Trophoblast cell (in vitro differentiated cells and primary cell): Measurements from ENCODE around the gene CELA2B.
A peak's percentile ranks its signal among the peaks of the same experiment; 100 is the strongest.
"Not testable (repeated sequence)": the region's sequence is repeated elsewhere in the genome, so short reads cannot be mapped to it uniquely, and the experiment has no call there.

Experiments
- DNase-seq, 2 donors: peaks; one replicate each; pipeline ENCODE4 v3.0.0-alpha.2; 2016
- H2AFZ ChIP-seq: 2 replicates; pipeline ENCODE4 v1.6.1; 2013; ENCODE audit warnings: low read length, moderate library complexity, mild to moderate bottlenecking; ENCODE audit not compliant: insufficient read depth, poor library complexity
- H2AK5ac ChIP-seq: 2 replicates; pipeline ENCODE4 v1.6.1; 2013; ENCODE audit warnings: mild to moderate bottlenecking, low read length
- H2BK120ac ChIP-seq: 2 replicates; pipeline ENCODE4 v1.6.1; 2013; ENCODE audit warnings: low read length, mild to moderate bottlenecking, moderate library complexity; ENCODE audit not compliant: insufficient read depth, poor library complexity
- H2BK12ac ChIP-seq: 2 replicates; pipeline ENCODE4 v1.6.1; 2013; ENCODE audit warnings: mild to moderate bottlenecking, low read length, moderate library complexity
- H2BK5ac ChIP-seq: 2 replicates; pipeline ENCODE4 v1.6.1; 2013; ENCODE audit warnings: low read length, low read depth, moderate library complexity, mild to moderate bottlenecking; ENCODE audit not compliant: poor library complexity
- H3K14ac ChIP-seq: 2 replicates; pipeline ENCODE4 v1.6.1; 2013; ENCODE audit warnings: mild to moderate bottlenecking, low read length
- H3K18ac ChIP-seq: 2 replicates; pipeline ENCODE4 v1.6.1; 2013; ENCODE audit warnings: mild to moderate bottlenecking, low read length
- H3K23ac ChIP-seq: 2 replicates; pipeline ENCODE4 v1.6.1; 2013; ENCODE audit warnings: low read length
- H3K27ac ChIP-seq: 2 replicates; pipeline ENCODE4 v1.5.1; 2013; ENCODE audit warnings: low read depth, mild to moderate bottlenecking, inconsistent platforms, low read length, moderate library complexity
- H3K27me3 ChIP-seq: 2 replicates; pipeline ENCODE4 v1.6.1; 2013; ENCODE audit warnings: inconsistent platforms, mild to moderate bottlenecking, low read length, moderate library complexity; ENCODE audit not compliant: insufficient read depth
- H3K36me3 ChIP-seq, 2 experiments: 1 replicate in 1 of 2; 2 replicates in 1 of 2; pipeline ENCODE4 v1.6.1; 2013; ENCODE audit warnings: low read length in 2 of 2, mild to moderate bottlenecking in 2 of 2, moderate library complexity in 1 of 2; ENCODE audit not compliant: insufficient read depth in 2 of 2, control insufficient read depth in 1 of 2
- H3K4ac ChIP-seq: 2 replicates; pipeline ENCODE4 v1.6.1; 2013; ENCODE audit warnings: low read depth, mild to moderate bottlenecking, low read length, moderate library complexity
- H3K4me1 ChIP-seq, 2 experiments: 1 replicate in 1 of 2; 2 replicates in 1 of 2; pipeline ENCODE4 v1.6.1; 2013; ENCODE audit warnings: low read length in 2 of 2, mild to moderate bottlenecking in 2 of 2, moderate library complexity in 1 of 2; ENCODE audit not compliant: insufficient read depth in 2 of 2, control insufficient read depth in 1 of 2
- H3K4me2 ChIP-seq: 2 replicates; pipeline ENCODE4 v1.6.1; 2013; ENCODE audit warnings: inconsistent platforms, mild to moderate bottlenecking, low read length, moderate library complexity
- H3K4me3 ChIP-seq: 2 replicates; pipeline ENCODE4 v1.5.1; 2013; ENCODE audit warnings: mild to moderate bottlenecking, low read depth, low read length, inconsistent platforms
- H3K79me1 ChIP-seq: one replicate; pipeline ENCODE4 v1.6.1; 2013; ENCODE audit warnings: low read length
- H3K79me2 ChIP-seq: 2 replicates; pipeline ENCODE4 v1.6.1; 2013; ENCODE audit warnings: low read length, mild to moderate bottlenecking; ENCODE audit not compliant: control insufficient read depth, insufficient read depth, poor library complexity
- H3K9ac ChIP-seq: 2 replicates; pipeline ENCODE4 v1.6.1; 2013; ENCODE audit warnings: mild to moderate bottlenecking, low read length
- H3K9me3 ChIP-seq: 2 replicates; pipeline ENCODE4 v1.6.1; 2013; ENCODE audit warnings: low read depth, mild to moderate bottlenecking, control low read depth, inconsistent platforms, low read length; ENCODE audit not compliant: insufficient read depth
- H4K12ac ChIP-seq: 2 replicates; pipeline ENCODE4 v1.6.1; 2013; ENCODE audit warnings: low read depth, mild to moderate bottlenecking, low read length, moderate library complexity
- H4K8ac ChIP-seq: 2 replicates; pipeline ENCODE4 v1.6.1; 2013; ENCODE audit warnings: low read depth, mild to moderate bottlenecking, low read length, moderate library complexity
- H4K91ac ChIP-seq: one replicate; pipeline ENCODE4 v1.6.1; 2013; ENCODE audit warnings: low read depth, mild to moderate bottlenecking, low read length, moderate library complexity
- WGBS: extraction: QIAGEN DNeasy Blood & Tissue Kit; methylation state at CpG from one replicate; pipeline ENCODE4 v1.1.7; 2013; ENCODE audit warnings: missing lambda C conversion rate; ENCODE audit not compliant: insufficient read length, insufficient coverage; ENCODE audit errors: extremely low coverage; 5-methylcytosine and 5-hydroxymethylcytosine counted together

Gene CELA2B

DNA sequence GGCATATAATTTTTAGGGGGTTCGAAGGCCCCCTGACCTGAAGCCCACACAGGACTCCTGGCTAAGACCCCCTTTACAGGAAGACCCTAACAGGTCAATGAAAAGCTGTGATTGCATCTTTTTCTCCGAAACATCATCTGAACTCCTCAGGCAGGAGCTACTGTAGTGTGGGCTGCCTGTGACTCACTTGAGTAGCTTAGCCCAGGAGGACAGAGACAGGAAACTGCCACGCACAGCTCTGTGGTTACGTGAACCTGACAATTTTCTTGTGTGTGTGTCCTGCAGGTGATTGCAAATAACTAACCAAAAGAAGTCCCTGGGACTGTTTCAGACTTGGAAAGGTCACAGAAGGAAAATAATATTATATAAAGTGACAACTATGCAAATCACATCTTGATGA lies 15.1 kb downstream of the CELA2B start:
- not testable (repeated sequence) for H3K79me2 ChIP-seq, H2AFZ ChIP-seq, H4K12ac ChIP-seq, H4K8ac ChIP-seq, H3K18ac ChIP-seq, H3K9me3 ChIP-seq, H2BK5ac ChIP-seq, H3K14ac ChIP-seq, H3K4me2 ChIP-seq, H3K27ac ChIP-seq, H2BK120ac ChIP-seq, H3K23ac ChIP-seq, DNase-seq, H2AK5ac ChIP-seq, H2BK12ac ChIP-seq, H3K79me1 ChIP-seq, H3K4ac ChIP-seq, H3K9ac ChIP-seq, H3K4me3 ChIP-seq, H3K36me3 ChIP-seq, H3K27me3 ChIP-seq, H4K91ac ChIP-seq
- WGBS: no CpG with 5 or more reads among the region's 4 CpGs
- peaks cover 3 to 16% of the 10 kb centered on the region in 2 experiments for H3K4me1 ChIP-seq

DNA sequence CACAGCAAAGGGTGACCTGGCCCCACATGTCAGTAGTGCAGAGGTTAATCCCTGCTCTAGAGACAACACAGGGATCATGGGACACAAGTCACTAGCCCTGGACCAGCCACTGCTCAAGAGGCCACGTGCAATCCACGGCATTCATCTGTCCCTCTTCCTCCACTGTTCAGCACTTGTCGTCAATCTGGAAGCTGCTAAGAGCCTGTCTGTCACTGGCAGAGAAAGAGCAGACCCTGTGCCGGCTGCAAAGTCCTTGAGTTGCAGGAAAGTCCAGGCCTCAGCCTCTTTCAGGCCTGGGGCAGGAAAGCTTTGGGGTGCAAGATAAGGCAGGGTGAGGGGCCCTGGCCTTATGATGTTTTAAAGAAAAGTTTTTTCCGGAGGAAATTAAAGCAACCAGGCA lies 16.7 kb downstream of the CELA2B start:
- Histone ChIP-seq H3K27ac (no peak overlapping the region), H3K36me3 (peaks cover 5% of the 10 kb centered on the region in 2 experiments), H4K12ac (no peak overlapping the region), H2BK5ac (no peak overlapping the region), H2BK120ac (no peak overlapping the region), H3K4me1 (peaks cover 3 to 16% of the 10 kb centered on the region in 2 experiments), H4K8ac (no peak overlapping the region), H3K18ac (no peak overlapping the region), H3K14ac (no peak overlapping the region), H3K79me2 (no peaks in the 10 kb centered on the region), H3K9ac (peak overlapping the region; percentile 46), H4K91ac (no peak overlapping the region), H3K27me3 (no peaks in the 10 kb centered on the region), H2AFZ (no peak overlapping the region), H3K9me3 (peaks cover 2% of the 10 kb centered on the region), H2BK12ac (no peak overlapping the region), H2AK5ac (no peak overlapping the region), H3K4me2 (no peak overlapping the region), H3K79me1 (no peaks in the 10 kb centered on the region), H3K4me3 (no peak overlapping the region), H3K4ac (no peak overlapping the region), H3K23ac (no peak overlapping the region)
- WGBS: no CpG with 5 or more reads among the region's 5 CpGs
- DNase-seq: no peak

DNA sequence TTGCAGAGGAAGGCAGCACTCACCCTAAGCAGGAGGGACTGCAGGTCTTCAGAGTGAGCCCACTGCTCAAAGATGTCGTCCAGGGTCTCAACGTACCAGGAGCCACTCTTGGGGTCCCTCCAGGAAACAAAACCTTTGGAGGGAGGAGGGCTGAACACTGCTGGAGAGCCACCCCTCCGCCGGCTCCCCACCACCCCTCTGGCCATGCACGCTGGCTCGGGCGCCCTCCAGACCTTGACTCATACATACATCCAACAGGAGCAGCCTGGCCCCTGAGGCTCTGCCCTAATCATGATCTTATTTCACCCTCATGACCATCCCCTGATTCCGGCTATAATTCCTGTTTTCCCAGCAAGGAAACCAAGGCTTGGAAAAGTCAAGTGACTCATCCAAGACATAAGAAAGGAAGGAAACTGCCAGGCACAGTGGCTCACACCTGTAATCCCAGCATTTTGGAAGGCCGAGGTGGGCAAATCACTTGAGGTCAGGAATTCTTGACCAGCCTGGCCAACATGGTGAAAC lies 18.0 kb downstream of the CELA2B start:
- Histone ChIP-seq H2BK12ac (no peak overlapping the region), H3K4me3 (no peak overlapping the region)
- WGBS: no CpG with 5 or more reads among the region's 9 CpGs

DNA sequence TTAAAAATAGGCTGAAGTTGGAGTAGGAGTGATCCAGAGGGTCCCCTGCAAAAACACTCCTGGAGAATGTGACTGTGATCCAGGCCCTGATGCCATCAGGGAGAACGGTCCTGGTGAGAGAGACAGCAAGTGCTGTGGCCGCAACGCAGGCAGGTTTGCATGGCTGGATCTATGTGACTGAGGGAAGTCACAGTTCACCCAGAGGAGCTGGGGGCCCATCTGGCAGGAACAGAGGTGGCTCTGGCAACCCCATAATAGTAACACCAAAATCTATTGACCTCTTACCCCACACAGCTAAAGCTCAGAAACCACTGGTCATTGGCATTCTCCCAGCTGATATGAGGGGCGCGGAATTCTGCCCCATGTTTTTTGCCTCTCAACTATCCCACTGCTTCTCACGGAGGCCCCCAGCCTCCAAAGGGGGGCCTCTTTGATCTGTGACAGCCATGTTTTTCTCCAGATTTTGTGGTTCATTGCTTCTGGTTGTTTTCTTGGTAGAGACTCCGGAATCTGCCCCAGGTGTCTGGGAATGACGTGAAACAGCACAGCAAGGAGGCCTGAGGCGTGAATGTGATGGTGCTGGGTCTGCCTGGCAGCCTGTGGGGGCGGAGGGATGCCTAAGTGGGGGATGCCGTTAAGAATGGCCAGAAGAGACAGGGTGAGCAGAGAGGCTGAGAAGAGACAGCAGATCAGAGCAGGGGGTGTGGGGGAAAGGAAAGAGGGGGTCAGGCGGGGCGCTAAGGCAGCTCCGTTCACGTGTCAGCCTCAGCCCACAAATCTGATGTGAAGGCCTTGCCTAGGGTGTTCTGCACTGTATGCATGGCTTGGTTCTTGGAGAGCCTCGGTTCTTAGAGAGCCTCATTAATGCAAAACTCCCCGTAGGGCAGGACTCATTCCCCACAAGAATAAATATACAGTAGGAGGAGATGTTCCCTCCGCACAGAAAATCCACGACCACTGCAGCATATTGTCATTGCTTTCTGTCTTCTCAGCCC lies 24.6 kb downstream of the CELA2B start:
- H2BK5ac ChIP-seq: no peak overlapping the region
- no peak overlapping the region for H4K12ac ChIP-seq
- no peak overlapping the region for H2BK12ac ChIP-seq
- no peak overlapping the region for H2AK5ac ChIP-seq
- H3K79me2 ChIP-seq: no peaks in the 10 kb centered on the region
- H3K9ac ChIP-seq: no peak overlapping the region
- H3K79me1 ChIP-seq: no peaks in the 10 kb centered on the region
- H3K14ac ChIP-seq: no peak overlapping the region
- peak in 1 of 2 donors; percentile 12 for DNase-seq
- H3K18ac ChIP-seq: no peak overlapping the region
- no peak overlapping the region for H4K91ac ChIP-seq
- H3K9me3 ChIP-seq: no peaks in the 10 kb centered on the region
- peak overlapping the region; percentile 9 for H3K4me2 ChIP-seq
- H3K27me3 ChIP-seq: no peaks in the 10 kb centered on the region
- WGBS: no CpG with 5 or more reads among the region's 19 CpGs
- peaks cover 0 to under 1% of the 10 kb centered on the region in 2 experiments for H3K36me3 ChIP-seq
- H3K4ac ChIP-seq: no peak overlapping the region
- H2BK120ac ChIP-seq: no peak overlapping the region
- H2AFZ ChIP-seq: no peak overlapping the region
- H3K23ac ChIP-seq: no peak overlapping the region
- no peak overlapping the region for H3K27ac ChIP-seq
- H3K4me1 ChIP-seq: peaks cover 7 to 14% of the 10 kb centered on the region in 2 experiments
- H3K4me3 ChIP-seq: no peak overlapping the region
- no peak overlapping the region for H4K8ac ChIP-seq

More for the DNA sequence above, 18.0 kb downstream of the CELA2B start:
- Histone ChIP-seq H3K9ac (no peak overlapping the region), H3K36me3 (peaks cover 5% of the 10 kb centered on the region in 2 experiments), H2BK5ac (no peak overlapping the region), H3K4me2 (no peak overlapping the region), H4K12ac (no peak overlapping the region), H3K4me1 (peaks cover 3 to 16% of the 10 kb centered on the region in 2 experiments), H3K79me2 (no peaks in the 10 kb centered on the region), H2BK120ac (no peak overlapping the region), H3K14ac (no peak overlapping the region), H3K23ac (no peak overlapping the region), H3K9me3 (peaks cover 2% of the 10 kb centered on the region), H3K4ac (no peak overlapping the region), H4K8ac (no peak overlapping the region), H3K18ac (no peak overlapping the region), H3K79me1 (no peaks in the 10 kb centered on the region), H2AFZ (no peak overlapping the region), H3K27me3 (no peaks in the 10 kb centered on the region), H3K27ac (no peak overlapping the region), H4K91ac (peak overlapping the region; percentile 16), H2AK5ac (no peak overlapping the region)
- DNase-seq: no peak
